ENCODE measurements around the gene HGF. TPM values are rescaled to one million over a fixed set of nuclear protein-coding genes. Genes with fewer than 3 reads are reported as not detected.
"Not testable (repeated sequence)": the region's sequence is repeated elsewhere in the genome, so short reads cannot be mapped to it uniquely, and the experiment has no call there.

The HGF gene
- total RNA-seq, 1 donor from 2014 or later, result 0.20 TPM

- DNase-seq (ENCODE audit: low read depth in 2 of 2), result not testable (repeated sequence)
Observed at GRCh38 chr7:81722250-81722649, 47.6 kb downstream of the HGF start.

GRCh38 chr7:81721437-81721836 is 48.4 kb downstream of the HGF start:
- no peak for DNase-seq (ENCODE audit: low read depth in 2 of 2)

DNA sequence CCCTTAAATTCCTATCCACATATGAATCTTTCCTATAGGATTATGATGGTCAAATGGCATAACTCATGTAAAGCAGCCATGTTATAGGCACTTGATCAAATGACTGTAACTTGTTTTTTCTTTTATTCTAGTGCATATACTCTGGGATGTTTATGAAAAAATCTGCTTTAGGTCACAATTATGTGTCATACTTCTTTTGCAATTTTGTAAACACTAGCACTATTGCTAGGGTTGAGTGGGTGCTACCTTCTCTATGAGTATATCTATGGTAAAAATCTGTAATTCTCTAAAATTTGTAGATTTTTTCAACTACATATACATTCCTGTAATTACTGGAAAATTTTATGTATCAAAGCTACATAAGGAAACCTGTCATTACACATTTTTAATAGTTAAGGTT is 50.0 kb downstream of the HGF start:
- DNase-seq (ENCODE audit: low read depth in 2 of 2), result no peak

GRCh38 chr7:81715984-81716588 is 53.8 kb downstream of the HGF start:
- DNase-seq (ENCODE audit: low read depth in 2 of 2), result peak; percentile 21 to 54

DNA sequence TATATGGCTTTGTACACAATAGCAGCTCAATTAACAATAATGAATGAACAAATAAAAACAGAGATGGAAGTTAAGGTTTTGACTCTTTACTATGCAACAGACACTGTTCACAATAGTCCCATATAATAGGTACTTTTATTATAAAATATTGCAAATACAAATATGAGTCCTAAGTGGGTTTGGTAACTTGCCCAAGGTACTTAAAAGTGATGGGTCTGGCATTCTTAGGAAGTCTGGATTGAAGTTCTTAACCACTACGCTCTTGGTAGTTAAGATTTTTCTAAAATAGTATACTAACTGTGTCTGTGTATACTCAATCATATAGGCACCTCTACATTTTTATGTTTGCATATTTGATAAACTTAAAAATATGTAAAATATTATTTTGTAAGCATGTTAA is 55.5 kb downstream of the HGF start:
- no peak for DNase-seq (ENCODE audit: low read depth in 2 of 2)

- DNase-seq (ENCODE audit: low read depth in 2 of 2), result no peak
Observed at GRCh38 chr7:81710751-81711150, 59.1 kb downstream of the HGF start.

GRCh38 chr7:81709836-81710235 is 60.0 kb downstream of the HGF start:
- no peak for DNase-seq (ENCODE audit: low read depth in 2 of 2)

DNA sequence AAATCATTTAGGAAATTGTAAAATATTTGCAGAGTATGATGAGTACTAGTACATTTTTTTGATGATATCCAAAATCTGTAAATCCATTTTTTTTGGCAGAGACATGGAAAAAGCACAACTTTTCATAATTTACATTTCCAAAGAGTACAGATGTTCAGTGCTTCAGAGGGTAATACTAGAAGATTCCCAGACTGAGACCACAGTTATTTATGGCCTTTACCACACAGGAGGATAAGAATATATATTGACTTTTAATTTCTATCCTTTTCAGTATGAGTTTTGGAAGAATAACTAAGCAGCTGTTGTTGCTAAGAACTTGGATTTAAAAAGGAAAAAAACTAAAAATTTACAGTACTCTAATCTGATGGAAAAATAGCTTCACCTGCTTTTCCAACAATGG is 61.9 kb downstream of the HGF start:
- DNase-seq (ENCODE audit: low read depth in 2 of 2), result no peak

GRCh38 chr7:81707196-81707595 is 62.7 kb downstream of the HGF start:
- DNase-seq (ENCODE audit: low read depth in 2 of 2), result no peak

- DNase-seq (ENCODE audit: low read depth in 2 of 2), result peak in 1 of 2 donors; percentile 44
Observed at GRCh38 chr7:81705206-81705605, 64.6 kb downstream of the HGF start.

DNA sequence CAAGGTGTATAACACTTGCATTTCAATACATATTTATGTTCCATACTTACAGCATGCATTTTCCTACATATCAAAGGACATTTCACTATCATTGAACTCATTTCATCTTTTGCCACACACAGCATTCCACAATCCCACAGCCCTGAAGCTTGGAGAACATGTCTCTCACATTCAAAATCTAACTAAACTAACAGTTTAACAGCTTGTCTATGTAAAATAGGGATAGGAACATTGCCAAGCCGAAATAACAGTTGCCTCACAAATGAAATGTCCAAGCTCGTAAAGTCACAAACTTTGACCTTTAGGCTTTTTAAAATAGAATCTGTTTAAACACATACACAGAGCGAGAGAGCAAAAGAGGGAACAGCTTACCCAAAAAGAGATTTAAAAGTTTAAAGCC is 65.3 kb downstream of the HGF start:
- no peak for DNase-seq (ENCODE audit: low read depth in 2 of 2)

GRCh38 chr7:81698965-81699364 is 70.9 kb downstream of the HGF start:
- DNase-seq (ENCODE audit: low read depth in 2 of 2), result no peak

DNA sequence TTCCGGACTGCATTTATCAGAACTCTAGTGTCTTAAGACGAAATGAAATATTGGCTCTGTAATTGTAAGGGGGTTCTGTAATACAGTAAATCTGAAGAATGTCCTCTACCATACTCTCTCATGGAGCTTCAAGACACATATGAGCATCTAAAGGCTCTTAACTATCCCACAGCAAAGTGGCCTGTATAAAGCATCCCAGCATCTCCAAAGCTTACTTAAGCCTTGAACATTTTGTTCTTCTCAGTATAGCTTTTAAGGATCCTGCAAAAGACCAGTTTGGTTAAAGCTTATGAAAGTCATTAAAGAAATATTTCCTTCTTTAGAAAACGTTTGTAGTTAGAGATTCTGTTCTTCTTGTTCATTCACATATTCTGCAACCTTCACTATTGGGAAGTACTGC is 75.1 kb downstream of the HGF start:
- DNase-seq (ENCODE audit: low read depth in 2 of 2), result no peak

DNA sequence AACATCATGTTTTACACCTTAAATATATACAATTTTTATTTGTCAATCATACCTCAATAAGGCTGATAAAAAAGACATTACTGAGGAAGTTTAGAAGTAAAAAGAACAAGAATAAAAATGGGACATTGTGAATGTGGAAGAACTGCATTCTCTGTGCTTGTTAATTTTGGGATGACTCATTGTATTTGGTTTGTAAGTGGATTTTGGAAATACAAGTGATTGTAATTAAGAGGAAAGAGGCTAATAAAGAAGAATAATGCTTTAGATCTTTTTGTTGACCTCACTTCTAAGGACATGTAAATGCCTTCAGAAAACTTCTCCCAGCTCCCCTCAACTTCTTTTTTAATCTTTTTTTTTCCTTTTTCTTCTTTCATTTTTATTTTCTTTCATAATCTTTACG is 76.0 kb downstream of the HGF start:
- DNase-seq (ENCODE audit: low read depth in 2 of 2), result no peak

GRCh38 chr7:81693080-81693479 is 76.8 kb downstream of the HGF start:
- no peak for DNase-seq (ENCODE audit: low read depth in 2 of 2)

DNA sequence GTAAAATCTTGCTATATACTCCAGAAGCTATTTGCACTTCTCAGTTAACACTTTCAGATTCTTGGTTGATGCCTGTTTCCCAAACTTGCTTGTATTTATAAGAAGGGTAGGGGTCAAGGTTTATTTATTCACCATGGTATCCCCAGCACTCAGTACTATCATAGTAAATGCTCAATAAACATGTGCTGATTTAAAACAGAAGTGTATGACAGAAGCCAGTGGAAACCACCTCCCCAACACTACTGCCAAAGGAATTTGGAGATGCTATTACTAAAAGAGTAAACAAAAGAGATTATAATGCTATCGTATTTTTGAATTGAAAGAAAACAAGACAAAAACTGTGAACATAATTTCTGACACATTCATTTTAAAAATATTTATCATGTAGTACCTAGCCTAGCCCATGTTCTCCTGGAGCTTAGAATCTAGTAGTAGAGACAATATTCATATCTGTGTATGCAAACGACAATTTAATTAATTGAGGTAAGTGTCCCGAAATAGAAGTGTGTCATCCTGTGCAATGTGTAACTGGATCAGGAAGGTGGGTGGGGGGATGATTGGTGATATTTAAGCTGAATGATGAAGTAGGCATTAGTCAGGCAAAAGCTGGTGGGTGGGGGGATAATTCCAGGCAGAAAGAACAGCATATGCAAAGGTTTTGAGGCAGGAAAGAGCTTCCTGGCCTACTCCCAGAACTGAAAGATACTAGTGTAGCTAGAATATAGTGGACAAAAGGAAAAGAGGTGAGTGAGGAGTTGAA is 77.5 kb downstream of the HGF start:
- DNase-seq (ENCODE audit: low read depth in 2 of 2), result peak in 1 of 2 donors; percentile 11

DNA sequence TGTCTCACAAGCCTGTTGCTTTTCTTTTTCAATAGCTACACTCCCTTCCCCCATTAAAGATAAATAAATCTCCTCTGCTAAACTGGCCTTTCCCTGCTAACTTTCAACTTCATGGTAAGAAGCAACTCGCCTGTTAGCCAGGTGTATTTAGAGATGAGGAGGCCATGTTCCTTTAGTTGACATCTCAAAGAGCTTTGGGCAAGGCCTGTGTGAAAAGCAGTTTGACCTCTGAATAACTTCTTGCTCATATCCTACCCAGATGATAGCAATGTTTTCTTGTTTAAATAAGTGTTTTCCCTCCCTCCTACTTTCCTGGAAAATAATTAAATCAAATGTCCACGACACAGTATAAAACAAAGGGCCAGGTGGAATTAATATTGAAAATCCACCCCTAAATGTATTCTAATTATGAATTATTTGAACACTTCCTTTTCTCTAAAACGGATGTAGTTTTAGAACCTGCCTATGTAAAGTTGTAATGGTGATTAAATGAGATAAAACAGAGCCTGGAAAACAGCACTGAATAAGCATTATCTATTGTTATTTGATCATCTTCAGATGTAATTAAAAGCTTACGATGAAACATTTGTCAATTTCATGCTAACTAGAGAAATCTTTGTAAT is 78.5 kb downstream of the HGF start:
- DNase-seq (ENCODE audit: low read depth in 2 of 2), result peak in 1 of 2 donors; percentile 53

- no peak for DNase-seq (ENCODE audit: low read depth in 2 of 2)
Observed at GRCh38 chr7:81690688-81691087, 79.2 kb downstream of the HGF start.

DNA sequence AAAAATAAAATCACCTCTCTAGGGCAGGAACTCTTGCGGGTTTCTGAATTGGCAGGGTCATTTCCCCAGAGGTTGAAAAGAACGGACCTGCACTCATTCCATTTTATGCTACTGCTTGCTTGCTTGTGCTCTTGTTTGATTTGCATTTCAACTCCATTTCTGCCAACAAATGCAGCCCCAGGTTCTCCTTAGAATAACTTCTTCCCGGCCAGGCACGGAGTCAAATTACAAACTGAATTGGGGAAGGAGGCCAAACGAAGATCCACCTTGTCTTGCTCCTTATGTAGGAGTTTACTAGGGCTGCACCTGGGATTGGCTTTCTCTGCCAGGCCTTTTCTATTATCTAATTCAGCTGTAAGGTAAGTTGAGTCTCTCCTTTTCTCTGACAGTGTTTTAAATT is 79.6 kb downstream of the HGF start:
- DNase-seq (ENCODE audit: low read depth in 2 of 2), result no peak

GRCh38 chr7:81688622-81689411 is 81.0 kb downstream of the HGF start:
- DNase-seq (ENCODE audit: low read depth in 2 of 2), result no peak

GRCh38 chr7:81687062-81687461 is 82.8 kb downstream of the HGF start:
- no peak for DNase-seq (ENCODE audit: low read depth in 2 of 2)

GRCh38 chr7:81685270-81685868 is 84.5 kb downstream of the HGF start:
- DNase-seq (ENCODE audit: low read depth in 2 of 2), result no peak
